ENCODE measurements around the gene GGT6.
A peak's percentile ranks its signal among the peaks of the same experiment; 100 is the strongest.
"Not testable (repeated sequence)": the region's sequence is repeated elsewhere in the genome, so short reads cannot be mapped to it uniquely, and the experiment has no call there.

GGT6 gene, protein sequence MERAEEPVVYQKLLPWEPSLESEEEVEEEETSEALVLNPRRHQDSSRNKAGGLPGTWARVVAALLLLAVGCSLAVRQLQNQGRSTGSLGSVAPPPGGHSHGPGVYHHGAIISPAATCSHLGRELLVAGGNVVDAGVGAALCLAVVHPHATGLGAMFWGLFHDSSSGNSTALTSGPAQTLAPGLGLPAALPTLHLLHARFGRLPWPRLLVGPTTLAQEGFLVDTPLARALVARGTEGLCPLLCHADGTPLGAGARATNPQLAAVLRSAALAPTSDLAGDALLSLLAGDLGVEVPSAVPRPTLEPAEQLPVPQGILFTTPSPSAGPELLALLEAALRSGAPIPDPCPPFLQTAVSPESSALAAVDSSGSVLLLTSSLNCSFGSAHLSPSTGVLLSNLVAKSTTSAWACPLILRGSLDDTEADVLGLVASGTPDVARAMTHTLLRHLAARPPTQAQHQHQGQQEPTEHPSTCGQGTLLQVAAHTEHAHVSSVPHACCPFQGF

DNA sequence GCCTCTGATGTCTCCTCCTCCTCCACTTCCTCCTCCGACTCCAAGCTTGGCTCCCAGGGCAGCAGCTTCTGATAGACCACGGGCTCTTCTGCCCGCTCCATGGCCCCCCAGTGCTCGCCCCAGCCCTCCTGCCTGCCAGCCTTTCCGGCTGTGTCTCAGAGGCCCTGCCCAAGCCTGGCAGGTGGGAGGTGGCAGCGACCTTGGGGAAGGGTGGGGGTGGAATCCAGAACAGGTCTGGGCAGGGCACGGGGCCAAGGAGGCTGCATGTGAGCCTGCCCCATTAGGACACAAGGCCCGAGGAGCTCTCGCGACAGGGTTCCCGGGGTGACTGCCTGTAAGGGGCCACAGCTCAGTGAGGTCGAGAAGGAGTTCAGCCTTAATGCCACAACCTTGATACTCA lies at the start of gene GGT6:
GGT6 (minus strand) TSS at position 157 of the 400 bp plus-strand sequence; CDS start at position 101, 56 bp downstream.
- DNase-seq (ENCODE audit: low read depth in 2 of 2), result no peak

- no peak for DNase-seq (ENCODE audit: low read depth in 2 of 2)
Measured at GRCh38 chr17:4610162-4610561, 49.8 kb upstream of the GGT6 start.

- no peak for DNase-seq (ENCODE audit: low read depth in 2 of 2)
Measured at GRCh38 chr17:4609761-4610160, 49.4 kb upstream of the GGT6 start.

DNA sequence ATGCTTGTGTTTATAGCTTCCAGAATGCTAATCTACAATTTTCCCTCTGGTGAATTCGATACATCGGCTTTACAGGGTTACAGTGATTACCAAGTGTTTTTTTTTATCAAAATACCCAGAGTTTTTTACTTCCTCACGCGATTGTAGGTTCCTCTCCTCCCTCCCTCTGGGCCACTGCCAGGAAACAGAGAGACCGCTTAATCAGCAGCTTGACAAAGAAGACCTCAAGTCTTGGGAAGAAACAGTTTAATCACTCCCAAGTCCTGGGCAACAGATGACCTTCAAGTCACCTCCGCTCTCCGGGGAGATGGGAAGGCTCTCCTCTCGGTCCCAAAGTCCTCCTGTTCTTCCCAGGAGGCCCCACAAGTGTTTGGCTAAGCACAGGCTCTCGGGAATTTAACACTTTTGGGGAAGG lies 47.4 kb upstream of the GGT6 start:
- DNase-seq (ENCODE audit: low read depth in 2 of 2), result no peak

DNA sequence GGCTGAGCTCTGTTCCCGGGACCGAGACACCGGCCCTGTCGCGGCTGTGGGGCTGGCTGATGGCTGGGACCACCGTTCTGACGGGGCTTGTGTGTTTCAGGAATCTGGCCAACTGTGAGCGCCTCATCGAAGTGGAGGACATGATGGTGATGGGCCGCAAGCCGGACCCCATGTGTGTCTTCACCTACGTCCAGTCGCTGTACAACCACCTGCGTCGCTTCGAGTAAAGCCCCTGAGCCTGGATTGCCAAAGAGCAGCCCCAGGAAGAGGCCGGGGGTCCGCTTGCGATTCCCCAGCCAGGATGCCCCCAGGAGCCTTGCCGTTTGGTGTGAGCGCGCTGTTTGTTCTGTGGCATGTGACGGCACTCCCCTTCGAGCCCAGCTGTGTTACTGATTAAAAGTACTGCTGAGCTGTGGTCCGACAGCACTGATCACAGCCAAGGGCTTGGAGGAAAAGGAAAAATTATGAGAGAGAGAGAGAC lies 46.9 kb upstream of the GGT6 start:
- no peak for DNase-seq (ENCODE audit: low read depth in 2 of 2)

GRCh38 chr17:4605826-4606225 lies 45.4 kb upstream of the GGT6 start:
- no peak for DNase-seq (ENCODE audit: low read depth in 2 of 2)

- DNase-seq (ENCODE audit: low read depth in 2 of 2), result not testable (repeated sequence)
Measured at GRCh38 chr17:4604736-4605135, 44.4 kb upstream of the GGT6 start.

DNA sequence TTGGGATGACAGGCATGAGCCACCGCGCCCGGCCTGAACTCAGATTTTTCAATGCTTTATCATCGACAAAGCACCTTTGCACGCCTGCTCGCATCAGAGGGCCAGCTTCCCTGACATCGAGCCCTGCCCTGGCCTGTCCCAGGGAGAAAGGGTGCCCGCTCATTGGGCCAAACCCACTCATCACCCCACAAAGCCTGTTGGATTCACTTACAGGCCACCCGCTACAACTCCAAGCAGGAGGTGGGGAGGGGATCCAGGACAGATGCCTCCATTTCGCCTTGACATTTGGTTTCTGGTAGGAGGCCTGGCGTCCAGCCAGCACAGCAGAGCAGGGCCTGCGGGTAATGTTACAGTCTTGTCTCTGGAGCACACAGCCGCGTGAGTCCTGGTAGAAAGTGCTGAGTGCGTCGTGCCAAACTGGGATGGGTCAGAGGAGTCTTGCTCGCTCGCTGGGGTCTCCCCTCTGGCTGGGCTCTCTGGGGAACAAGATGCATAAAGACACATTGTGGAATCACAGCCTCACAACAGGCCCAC lies 43.8 kb upstream of the GGT6 start:
- DNase-seq (ENCODE audit: low read depth in 2 of 2), result no peak

GRCh38 chr17:4602041-4602440 lies 41.7 kb upstream of the GGT6 start:
- no peak for DNase-seq (ENCODE audit: low read depth in 2 of 2)

GRCh38 chr17:4601326-4601725 lies 40.9 kb upstream of the GGT6 start:
- no peak for DNase-seq (ENCODE audit: low read depth in 2 of 2)

- no peak for DNase-seq (ENCODE audit: low read depth in 2 of 2)
Measured at GRCh38 chr17:4600563-4600962, 40.2 kb upstream of the GGT6 start.

DNA sequence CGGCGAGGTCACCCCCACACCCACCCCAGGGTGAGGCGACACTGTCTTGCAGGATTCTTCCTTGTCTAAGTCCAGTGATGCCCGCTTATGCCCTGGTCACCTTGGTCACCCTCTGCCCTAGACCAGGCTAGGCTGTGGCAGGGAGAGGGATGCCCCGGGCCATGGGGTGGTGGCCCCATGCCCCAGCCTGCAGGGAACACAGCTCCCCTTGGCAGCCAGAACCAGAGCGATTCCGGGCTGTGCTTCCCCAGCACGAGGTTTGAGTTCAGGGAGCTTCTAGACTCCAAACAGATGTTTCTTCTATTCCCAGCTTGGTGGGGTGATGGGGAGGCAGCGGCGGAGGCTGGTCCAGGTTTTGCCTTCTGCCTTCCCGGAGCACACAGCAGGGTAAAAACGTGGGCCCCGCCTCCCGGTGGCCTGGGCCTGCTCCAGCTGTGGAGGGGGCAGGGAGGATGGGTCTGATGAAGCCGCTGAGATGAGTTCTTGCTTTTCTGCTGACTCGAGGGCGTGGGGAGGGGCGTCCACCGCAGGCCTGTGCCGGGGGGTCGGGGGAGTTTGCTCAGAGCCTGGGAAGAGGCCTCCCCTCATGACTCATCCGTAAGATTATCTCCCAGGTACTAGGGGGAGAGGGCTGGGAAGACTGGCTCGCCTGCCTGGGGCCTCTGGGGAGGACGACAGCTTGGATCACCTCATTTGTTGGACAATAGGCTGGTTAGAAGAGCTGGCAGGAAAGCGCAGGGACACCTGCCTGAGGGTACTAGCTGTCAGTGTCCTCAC lies 39.3 kb upstream of the GGT6 start:
- DNase-seq (ENCODE audit: low read depth in 2 of 2), result no peak

GRCh38 chr17:4598776-4599504 lies 38.6 kb upstream of the GGT6 start:
- no peak for DNase-seq (ENCODE audit: low read depth in 2 of 2)

DNA sequence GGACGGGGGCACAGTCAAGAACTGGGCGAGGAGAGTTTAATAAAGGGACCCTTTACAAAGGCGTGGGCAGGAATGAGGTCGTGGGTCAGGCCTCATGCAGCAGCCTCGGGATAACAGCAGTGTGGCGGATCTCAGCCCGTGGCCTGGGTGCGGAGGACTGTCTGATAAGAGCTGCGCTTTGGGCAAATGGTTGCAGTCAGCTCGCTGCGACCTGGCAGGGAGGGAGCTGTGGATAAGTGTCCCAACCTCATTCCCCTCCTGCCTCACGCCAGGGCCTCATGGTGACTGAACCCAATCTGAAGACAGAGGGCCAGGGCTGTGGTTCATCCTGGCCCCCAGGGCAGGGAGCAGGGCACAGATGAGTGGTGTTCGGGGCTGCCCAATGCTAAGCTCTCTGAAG lies 37.6 kb upstream of the GGT6 start:
- no peak for DNase-seq (ENCODE audit: low read depth in 2 of 2)

DNA sequence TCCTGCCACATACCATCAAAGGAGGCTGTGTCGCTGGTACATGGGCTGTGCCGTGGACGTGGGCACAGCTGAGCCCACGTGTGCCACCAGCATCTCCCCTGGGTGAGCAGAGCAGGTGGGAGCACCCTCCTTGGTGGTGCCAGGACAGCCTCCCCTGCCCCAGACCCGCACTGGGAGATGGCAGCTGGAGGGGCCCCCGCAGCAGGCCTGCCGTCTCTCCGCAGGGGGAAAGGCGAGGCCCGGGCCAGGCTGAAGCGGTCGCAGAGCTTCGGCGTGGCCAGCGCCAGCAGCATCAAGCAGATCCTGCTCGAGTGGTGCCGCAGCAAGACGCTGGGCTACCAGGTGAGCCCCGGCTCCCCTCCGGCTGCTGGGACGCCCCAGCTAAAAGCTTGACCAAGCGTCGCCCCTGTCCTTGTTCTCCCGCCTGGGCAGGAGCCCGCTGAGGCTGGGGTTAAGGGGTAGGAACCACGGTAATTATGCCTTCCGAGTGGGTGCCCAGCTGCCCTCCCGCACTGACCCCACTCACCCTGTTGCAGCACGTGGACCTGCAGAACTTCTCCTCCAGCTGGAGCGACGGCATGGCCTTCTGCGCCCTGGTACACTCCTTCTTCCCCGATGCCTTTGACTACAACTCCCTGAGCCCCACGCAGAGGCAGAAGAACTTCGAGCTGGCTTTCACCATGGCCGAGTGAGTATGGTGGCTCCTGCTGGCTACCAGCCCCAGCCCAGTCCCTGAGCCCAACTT lies 36.4 kb upstream of the GGT6 start:
- DNase-seq (ENCODE audit: low read depth in 2 of 2), result no peak

DNA sequence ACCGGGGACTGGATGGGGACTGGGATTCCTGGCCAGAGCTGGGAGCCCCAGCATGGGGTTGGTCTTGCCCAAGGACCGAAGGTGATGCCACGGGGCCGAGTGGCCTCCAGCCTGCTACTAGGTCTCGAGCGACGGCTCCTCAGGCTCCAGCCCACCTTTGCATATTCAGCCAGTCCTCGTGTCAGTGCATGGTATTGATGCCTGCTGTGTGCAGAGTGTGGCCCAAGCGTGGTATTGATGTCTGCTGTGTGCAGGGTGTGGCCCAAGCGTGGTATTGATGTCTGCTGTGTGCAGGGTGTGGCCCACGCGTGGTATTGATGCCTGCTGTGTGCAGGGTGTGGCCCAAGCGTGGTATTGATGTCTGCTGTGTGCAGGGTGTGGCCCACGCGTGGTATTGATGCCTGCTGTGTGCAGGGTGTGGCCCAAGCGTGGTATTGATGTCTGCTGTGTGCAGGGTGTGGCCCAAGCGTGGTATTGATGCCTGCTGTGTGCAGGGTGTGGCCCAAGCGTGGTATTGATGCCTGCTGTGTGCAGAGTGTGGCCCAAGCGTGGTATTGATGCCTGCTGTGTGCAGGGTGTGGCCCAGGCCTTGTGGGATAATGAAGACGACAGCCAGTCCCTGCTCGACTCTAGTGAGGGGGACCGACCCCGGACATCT lies 35.4 kb upstream of the GGT6 start:
- DNase-seq (ENCODE audit: low read depth in 2 of 2), result not testable (repeated sequence)

- DNase-seq (ENCODE audit: low read depth in 2 of 2), result peak in 1 of 2 donors; percentile 22
Measured at GRCh38 chr17:4594931-4595684, 34.7 kb upstream of the GGT6 start.

GRCh38 chr17:4594406-4594805 lies 34.0 kb upstream of the GGT6 start:
- no peak for DNase-seq (ENCODE audit: low read depth in 2 of 2)

GRCh38 chr17:4593021-4593421 lies 32.6 kb upstream of the GGT6 start:
- DNase-seq (ENCODE audit: low read depth in 2 of 2), result no peak

Data from stimulated activated CD8-positive, alpha-beta memory T cell treated with anti-CD3 and anti-CD28 coated beads, Interleukin-15, amount 100 ng/mL, for 48 hours (primary cell).